ENCODE measurements around the gene DUSP18.
A peak's percentile ranks its signal among the peaks of the same experiment; 100 is the strongest.
"Not testable (repeated sequence)": the region's sequence is repeated elsewhere in the genome, so short reads cannot be mapped to it uniquely, and the experiment has no call there.

Gene DUSP18

GRCh38 chr22:30636226-30637077, 31.2 kb downstream of the DUSP18 start:
- no peak for DNase-seq

GRCh38 chr22:30635273-30636225, 32.1 kb downstream of the DUSP18 start, which contains the start of gene SLC35E4:
TSS of gene SLC35E4 (plus strand) at chr22:30635781. CDS start at chr22:30636451, 670 bp downstream.
- DNase-seq: peak; percentile 28

GRCh38 chr22:30634471-30635233, 33.0 kb downstream of the DUSP18 start:
- peak; percentile 53 for DNase-seq

GRCh38 chr22:30631469-30631868, 36.2 kb downstream of the DUSP18 start:
- not testable (repeated sequence) for DNase-seq

- no peak for DNase-seq
Observed at GRCh38 chr22:30628491-30628890, 39.2 kb downstream of the DUSP18 start.

DNA sequence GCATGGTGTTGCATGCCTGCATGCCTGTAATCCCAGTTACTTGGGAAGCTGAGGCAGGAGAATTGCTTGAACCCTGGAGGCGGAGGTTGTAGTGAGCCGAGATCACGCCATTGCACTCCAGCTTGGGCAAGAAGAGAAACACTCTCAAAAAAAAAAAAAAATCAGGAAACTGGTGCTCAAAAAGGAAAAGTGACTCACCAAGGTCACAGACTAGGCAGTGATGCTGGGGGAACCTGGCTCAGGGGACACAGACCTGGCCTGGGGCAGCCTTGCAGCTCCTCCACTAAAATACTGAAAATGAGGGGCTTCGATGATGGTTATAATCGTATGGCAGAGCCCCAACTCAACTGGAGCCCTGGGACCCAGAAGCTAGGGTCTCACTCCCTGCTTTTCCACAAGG, 40.2 kb downstream of the DUSP18 start:
- DNase-seq: no peak

GRCh38 chr22:30626413-30626812, 41.3 kb downstream of the DUSP18 start:
- DNase-seq: no peak

- not testable (repeated sequence) for DNase-seq
Observed at GRCh38 chr22:30619909-30620308, 47.8 kb downstream of the DUSP18 start.

DNA sequence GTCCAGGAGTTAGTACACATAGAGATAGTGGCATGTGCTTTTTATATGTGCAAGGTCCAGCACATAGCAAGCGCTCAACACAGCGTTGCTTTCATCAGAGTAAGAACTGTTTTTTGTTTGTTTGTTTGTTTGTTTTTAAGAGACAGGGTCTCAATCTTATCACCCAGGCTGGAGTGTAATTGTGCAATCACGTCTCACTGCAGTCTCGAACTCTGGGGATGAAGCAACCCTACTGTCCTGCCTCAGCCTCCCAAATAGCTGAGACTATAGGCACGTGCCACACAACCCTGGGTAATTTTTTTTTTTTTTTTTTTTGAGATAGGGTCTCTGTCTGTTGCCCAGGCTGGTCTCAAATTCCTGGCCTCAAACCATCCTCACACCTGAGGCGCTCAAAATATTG, 49.9 kb downstream of the DUSP18 start:
- DNase-seq: no peak

GRCh38 chr22:30615543-30615954, 52.1 kb downstream of the DUSP18 start:
- DNase-seq: no peak

- no peak for DNase-seq
Observed at GRCh38 chr22:30614879-30615278, 52.8 kb downstream of the DUSP18 start.

GRCh38 chr22:30614268-30614667, 53.4 kb downstream of the DUSP18 start:
- no peak for DNase-seq

DNA sequence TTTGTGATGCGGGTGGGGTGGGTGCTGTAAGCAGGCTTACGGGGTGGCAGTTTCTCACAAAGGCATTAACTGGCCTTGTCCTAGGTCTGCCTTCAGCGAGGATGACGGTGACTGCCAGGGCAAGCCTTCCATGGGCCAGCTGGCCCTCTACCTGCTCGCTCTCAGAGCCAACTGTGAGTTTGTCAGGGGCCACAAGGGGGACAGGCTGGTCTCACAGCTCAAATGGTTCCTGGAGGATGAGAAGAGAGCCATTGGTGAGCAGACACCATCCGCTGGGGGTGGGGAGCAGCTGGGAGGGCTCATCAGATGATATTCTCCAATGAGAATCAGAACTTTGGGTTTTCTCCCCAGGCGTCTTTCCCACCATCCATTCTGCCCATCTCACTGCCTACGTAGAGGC, 54.9 kb downstream of the DUSP18 start:
- no peak for DNase-seq
